GM19193 (cell line): ENCODE measurements around the gene EDN1.

ENCODE experiments used
- POLR2A ChIP-seq: IDR thresholded peaks from 4 replicates; pipeline ENCODE4 v1.6.1; 2011; ENCODE audit not compliant: insufficient read depth, insufficient read length; ENCODE audit errors: extremely low read depth

The EDN1 gene

GRCh38 chr6:12343440-12344162 lies 53.4 kb downstream of the EDN1 start:
- TF ChIP-seq POLR2A = no peak

GRCh38 chr6:12344296-12344695 lies 54.1 kb downstream of the EDN1 start:
- TF ChIP-seq POLR2A = no peak

GRCh38 chr6:12344961-12345693 lies 55.0 kb downstream of the EDN1 start:
- TF ChIP-seq POLR2A = no peak

GRCh38 chr6:12345694-12346058 lies 55.5 kb downstream of the EDN1 start:
- no peak for TF ChIP-seq POLR2A
